ENCODE results near the gene FBXW4. TPM values are rescaled to one million over a fixed set of nuclear protein-coding genes. Genes with fewer than 3 reads are reported as not detected.

The FBXW4 gene
- total and polyA plus RNA-seq, 2 of the 8 experiments (the other 6 are each of a cell fraction or from before 2014, with no cell fraction given): 29.0 to 32.8 TPM

GRCh38 chr10:101669181-101669580 is 25.8 kb downstream of the FBXW4 start (continued):
- TF ChIP-seq CHD7 (IDR thresholded peaks at IDR 0.05; ENCODE audit: insufficient replicate concordance, low read length): no peak
- no peak for TF ChIP-seq USF2 (IDR thresholded peaks at IDR 0.05; ENCODE audit: low read length)
- no peak for TF ChIP-seq SP4 (IDR thresholded peaks at IDR 0.05; ENCODE audit: low read length)

Data from H1 (cell line).